HG02588 (cell line): ENCODE results near the gene OR4F6.

Experiments used
- ATAC-seq: cut with Tn5 transposase; IDR thresholded peaks from one replicate; pipeline ENCODE4 v1.9.1; 2021; ENCODE audit warnings: mild to moderate bottlenecking, moderate library complexity; ENCODE audit not compliant: unreplicated experiment

OR4F6 gene

DNA sequence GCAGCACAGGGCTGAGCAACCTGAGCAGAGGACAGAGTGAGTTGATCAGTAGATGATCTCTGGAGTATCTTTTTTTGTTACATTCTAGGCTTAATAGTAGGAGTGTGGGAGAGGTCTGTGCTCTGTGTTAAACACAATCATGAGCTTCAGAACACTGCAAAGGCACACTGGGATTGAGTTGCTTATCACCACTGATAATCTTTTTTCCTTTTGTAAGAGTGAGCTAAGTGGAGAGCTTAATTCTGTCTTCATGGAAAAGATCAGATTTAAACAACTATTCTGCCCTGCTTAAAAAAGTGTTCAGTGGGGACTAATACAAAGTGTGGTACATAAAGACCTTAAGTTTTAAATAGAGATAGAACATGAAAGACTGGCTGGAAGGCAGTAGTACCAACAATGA is 1.1 kb downstream of the OR4F6 start:
- ATAC-seq, result no peak

DNA sequence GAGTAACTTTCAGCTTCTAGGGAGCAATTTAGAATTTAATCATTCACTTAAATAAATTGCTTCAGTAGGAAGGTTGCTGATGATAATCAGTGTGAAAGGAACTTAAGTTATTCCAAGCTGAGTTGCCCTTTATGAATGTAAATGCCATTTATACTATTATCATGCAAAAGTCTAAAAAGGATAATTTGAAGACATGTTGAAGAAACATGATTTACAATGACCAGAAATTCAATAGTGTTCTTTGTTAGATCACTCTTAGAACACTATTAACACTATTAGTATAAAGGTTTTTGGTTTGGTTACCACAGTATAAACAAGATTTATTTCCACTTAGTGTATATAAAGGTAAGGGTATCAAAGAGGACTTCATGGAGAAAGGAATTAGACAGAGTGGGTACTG is 1.6 kb downstream of the OR4F6 start:
- ATAC-seq, result no peak

DNA sequence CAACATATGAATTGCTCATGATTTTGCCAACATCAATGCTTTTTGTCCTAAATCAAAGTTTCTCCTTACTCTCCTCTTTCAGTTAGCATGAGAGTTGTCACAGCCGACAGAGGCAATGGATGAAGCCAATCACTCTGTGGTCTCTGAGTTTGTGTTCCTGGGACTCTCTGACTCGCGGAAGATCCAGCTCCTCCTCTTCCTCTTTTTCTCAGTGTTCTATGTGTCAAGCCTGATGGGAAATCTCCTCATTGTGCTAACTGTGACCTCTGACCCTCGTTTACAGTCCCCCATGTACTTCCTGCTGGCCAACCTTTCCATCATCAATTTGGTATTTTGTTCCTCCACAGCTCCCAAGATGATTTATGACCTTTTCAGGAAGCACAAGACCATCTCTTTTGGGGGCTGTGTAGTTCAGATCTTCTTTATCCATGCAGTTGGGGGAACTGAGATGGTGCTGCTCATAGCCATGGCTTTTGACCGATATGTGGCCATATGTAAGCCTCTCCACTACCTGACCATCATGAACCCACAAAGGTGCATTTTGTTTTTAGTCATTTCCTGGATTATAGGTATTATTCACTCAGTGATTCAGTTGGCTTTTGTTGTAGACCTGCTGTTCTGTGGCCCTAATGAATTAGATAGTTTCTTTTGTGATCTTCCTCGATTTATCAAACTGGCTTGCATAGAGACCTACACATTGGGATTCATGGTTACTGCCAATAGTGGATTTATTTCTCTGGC is 2.5 kb downstream of the OR4F6 start:
- ATAC-seq, result no peak

DNA sequence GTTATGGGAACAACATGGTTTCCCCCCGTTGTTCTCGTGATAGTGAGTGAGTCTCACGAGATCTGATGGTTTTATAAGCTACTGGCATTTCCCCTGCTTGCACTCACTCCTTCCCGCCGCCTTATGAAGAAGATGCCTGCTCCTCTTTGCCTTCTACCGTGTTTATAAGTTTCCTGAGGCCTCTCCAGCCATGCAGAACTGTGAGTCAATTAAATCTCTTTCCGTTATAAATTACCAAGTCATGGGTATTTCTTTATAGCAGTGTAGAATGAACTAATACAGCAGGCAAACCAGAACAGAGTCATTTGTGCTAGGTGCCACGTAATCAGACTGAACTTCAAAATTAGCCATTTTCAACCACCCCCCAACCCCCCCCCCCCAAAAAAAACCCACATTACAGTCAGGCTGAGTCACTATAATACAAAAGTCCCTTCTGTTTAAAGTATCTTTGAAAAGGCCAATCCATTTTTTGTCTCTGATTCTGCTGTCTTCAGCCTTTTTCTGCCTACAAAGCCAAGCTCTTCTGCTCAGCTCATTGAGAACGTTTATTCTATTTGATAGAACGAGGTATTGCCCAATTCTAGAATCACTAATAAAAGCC is 4.1 kb downstream of the OR4F6 start:
- ATAC-seq, result no peak

DNA sequence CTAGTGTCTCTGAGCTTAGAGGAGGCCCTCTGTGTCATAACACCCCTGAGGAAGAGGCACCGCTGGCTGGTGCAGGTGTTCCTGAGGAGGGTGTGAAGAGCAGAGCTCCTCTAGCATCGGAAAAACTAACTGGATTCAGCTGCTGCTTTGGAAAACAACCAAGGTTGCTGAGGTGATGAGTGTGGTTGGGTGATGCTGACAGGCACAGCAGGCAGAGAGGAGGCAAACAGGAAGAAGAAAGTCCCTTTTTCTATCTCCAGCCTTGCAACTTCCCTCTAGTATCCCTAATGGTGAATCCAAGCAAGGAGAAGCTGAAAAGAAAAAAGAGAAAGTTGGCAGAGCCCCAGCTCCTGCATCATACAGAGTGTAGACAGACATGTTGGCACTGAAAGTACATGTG is 4.9 kb downstream of the OR4F6 start:
- no peak for ATAC-seq

DNA sequence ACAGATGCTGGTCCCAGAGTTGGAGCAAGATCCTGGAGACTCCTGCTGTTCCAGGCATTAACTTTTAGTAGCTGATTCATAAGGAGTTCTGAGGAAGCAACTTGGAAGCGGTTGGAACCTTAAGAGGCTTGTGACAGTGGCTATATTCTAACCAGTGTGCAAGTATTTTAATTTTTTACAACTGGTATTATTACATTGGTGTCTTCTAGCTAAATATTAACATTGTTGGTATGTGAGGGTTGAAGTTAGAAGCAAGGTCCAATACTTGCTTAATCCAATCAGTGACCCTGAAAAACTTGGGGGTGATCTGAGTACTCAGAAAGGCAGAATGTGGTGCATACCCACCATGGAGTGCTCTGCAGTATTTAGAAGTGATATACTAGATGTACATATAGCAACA is 7.1 kb downstream of the OR4F6 start:
- ATAC-seq, result no peak

DNA sequence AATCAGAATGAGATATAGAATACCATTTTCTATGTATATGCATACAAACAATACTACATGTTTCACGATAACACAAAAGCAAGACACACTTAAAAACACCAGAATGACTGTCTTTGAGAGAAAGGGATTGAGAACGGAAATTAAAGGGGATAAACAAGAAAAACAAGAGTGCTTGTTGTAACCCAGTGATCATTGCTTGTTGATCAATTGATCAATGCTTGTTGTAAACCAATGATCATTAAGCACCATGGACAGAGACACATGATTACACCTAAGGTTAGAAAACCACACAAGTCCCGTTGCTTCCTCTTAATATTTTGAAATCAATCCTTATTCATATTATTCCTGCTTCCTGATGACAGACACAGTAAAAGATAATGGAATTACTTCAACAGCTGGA is 7.6 kb downstream of the OR4F6 start:
- ATAC-seq, result no peak

DNA sequence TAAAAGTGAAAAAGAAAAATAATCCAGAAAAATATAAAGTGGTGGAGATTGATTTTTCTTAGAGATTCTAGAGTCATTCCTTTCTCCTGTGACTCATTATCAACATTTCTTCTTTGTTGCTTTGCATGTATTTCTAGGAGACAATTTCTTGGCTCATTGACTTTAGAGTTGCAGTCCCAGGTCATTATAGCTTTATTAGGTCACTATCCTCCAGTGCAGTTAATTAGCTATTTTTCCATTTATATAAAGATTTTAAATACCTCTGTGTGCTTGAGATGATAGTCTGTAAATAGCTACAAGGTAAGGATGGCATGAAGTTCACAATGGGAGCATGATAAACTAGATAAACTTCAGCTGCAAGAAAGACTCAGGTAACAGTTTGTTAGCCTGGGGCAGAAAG is 8.6 kb downstream of the OR4F6 start, which contains the start of gene OR4F15:
Gene OR4F15, plus strand, starts transcription at position 301 of the 400 bp plus-strand sequence. CDS start 5,985 bp downstream, outside the sequence.
- no peak for ATAC-seq

DNA sequence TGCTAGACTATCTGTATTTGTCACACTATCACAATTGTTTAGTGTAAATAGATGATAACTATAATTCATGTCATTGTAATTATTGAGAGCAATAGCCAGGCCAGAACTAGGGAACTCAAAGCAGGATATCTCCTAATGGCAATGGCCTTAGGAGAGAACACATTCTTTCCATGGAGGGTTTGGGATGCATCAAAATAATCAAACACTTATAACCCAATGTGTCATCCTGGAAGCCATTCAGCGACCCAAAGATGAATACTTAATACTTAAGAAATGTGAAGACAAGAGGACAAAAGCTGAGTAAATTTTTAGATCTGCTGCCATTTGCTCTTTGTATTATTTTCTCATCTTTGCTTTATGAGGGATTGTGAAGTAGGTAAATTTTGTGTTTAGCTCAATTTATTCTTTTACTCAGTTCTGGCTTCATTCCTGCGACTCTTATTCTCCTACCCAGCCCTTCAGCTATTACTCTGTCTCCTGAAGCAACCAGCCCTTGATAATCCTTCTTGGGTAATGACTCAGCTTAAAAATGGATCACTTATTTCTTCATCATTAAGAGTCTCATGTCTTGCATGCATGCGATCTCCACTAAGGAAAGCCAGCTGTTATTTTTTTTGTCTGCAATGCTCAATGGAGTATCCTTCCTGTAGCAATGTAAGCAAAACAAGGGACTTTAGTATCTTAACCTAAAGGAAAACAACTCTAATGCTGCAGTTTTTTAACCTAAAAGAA is 10.7 kb downstream of the OR4F6 start:
- ATAC-seq, result no peak

DNA sequence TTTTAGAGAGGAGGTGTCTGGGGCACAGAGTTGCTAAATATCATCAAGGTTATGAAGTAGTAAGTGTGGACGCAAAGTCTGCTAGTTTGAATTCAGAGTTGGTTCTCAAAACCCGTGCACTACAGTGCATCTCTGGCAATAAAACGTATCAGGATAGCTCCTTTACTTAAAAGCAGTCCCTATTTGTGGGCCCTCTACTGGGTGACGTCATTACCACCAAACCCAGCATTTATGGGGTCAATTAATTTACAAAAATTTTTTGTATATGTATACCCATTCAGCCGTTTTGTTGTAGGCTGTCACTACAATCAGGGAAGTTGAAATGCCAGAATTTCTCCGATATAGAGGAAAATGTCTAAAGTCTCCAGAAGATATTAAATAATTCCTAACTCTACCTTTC is 17.5 kb downstream of the OR4F6 start:
- no peak for ATAC-seq

DNA sequence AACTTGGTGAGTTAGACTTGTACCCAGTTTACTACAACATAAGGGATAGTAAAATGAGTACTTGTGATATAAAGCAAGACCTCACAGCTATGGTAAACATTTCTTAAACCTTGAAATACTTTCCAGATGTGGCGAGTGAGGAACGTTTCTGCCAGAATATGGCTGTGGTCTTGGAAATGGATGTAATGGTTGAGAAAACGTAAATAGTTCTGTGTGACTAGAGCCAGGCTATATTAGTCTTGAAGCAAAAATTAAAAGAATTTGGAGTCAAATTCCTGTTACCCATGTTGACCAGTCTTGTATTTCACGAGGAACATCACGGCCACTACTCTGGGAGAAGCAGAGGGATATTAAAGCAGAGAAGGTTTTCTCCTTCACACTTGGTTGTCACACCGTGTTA is 23.9 kb downstream of the OR4F6 start:
- no peak for ATAC-seq

DNA sequence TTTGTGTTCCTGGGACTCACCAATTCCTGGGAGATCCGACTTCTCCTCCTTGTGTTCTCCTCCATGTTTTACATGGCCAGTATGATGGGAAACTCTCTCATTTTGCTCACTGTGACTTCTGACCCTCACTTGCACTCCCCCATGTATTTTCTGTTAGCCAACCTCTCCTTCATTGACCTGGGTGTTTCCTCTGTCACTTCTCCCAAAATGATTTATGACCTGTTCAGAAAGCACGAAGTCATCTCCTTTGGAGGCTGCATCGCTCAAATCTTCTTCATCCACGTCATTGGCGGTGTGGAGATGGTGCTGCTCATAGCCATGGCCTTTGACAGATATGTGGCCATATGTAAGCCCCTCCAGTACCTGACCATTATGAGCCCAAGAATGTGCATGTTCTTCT is 25.5 kb downstream of the OR4F6 start:
- no peak for ATAC-seq

DNA sequence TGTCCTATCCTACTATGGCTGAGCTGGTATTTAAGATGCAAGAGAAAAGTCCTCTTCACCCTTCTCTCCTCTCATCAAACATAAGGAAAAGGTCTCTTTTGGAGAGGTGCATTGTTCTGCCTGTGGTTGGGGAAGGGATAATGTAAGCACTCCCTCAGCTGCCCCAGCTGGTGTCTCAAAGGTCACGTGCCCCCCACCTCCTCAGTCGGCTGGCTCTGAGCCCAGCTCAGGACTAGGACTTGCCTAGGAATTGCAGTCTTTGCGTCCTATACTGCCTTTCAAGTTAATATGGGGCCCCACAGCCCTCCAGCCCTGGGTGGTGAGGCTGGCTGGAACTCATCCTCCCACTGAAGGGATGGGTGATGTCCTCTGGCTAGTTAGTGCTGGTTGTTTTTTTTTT is 38.3 kb downstream of the OR4F6 start:
- ATAC-seq, result no peak

DNA sequence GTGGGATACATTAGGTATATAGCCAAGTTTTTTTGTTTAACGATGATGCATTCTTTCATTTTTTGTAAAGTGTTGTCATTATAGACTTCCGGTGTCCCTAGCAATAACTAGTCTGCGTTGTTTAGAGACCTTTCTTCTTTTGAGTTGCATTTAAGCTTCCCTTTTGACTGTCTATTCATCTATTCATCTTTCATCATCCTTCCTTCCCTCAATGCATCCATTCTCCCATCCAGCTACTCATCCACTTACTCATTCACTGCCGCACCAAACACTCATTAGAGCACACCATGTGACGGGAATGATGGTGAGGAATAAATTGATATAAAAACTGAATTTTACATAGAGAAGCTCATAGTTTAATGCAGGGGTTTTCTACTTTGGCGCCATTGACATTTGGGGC is 41.6 kb downstream of the OR4F6 start:
- ATAC-seq, result no peak

DNA sequence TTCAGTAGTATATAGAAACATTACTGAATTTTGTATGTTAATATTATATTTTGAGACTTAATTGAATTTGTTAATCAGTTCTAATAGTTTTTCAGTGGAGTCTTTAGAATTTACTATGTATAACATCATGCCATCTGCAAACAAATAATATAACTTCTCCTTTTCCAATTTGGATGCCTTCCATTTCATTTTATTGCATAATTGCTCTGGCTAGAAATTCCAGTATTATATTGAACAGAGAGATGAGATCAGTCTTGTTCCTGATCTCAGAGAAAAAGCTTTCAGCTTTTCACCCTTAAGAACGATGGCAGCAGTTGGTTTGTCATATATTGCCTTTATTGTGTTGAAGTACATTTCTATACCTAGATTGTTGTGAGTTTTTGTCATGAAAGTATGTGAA is 49.0 kb downstream of the OR4F6 start:
- ATAC-seq, result no peak
